HG03159 (cell line): ENCODE measurements around the gene GSK3B.
"Not testable (repeated sequence)": the region's sequence is repeated elsewhere in the genome, so short reads cannot be mapped to it uniquely, and the experiment has no call there.

ENCODE experiments used
- ATAC-seq: cut with Tn5 transposase; IDR thresholded peaks from one replicate; pipeline ENCODE4 v1.9.1; 2021; ENCODE audit warnings: mild to moderate bottlenecking, moderate library complexity; ENCODE audit not compliant: unreplicated experiment

The GSK3B gene

GRCh38 chr3:119888681-119889080 is 205.6 kb downstream of the GSK3B start:
- ATAC-seq: not testable (repeated sequence)

- ATAC-seq: no peak
Measured at GRCh38 chr3:119885746-119886530, 208.3 kb downstream of the GSK3B start.

GRCh38 chr3:119884161-119884557 is 210.1 kb downstream of the GSK3B start:
- no peak for ATAC-seq

GRCh38 chr3:119883461-119884160 is 210.6 kb downstream of the GSK3B start:
- no peak for ATAC-seq

GRCh38 chr3:119880966-119881365 is 213.3 kb downstream of the GSK3B start:
- no peak for ATAC-seq

- ATAC-seq: no peak
Measured at GRCh38 chr3:119873646-119874045, 220.6 kb downstream of the GSK3B start.

GRCh38 chr3:119872773-119873172 is 221.5 kb downstream of the GSK3B start:
- ATAC-seq: no peak

- no peak for ATAC-seq
Measured at GRCh38 chr3:119871571-119871970, 222.7 kb downstream of the GSK3B start.

GRCh38 chr3:119870512-119870911 is 223.7 kb downstream of the GSK3B start:
- ATAC-seq: no peak

GRCh38 chr3:119864476-119864875 is 229.8 kb downstream of the GSK3B start:
- no peak for ATAC-seq

GRCh38 chr3:119862616-119863015 is 231.6 kb downstream of the GSK3B start:
- ATAC-seq: no peak

- no peak for ATAC-seq
Measured at GRCh38 chr3:119861681-119862080, 232.6 kb downstream of the GSK3B start.

- no peak for ATAC-seq
Measured at GRCh38 chr3:119859728-119860127, 234.5 kb downstream of the GSK3B start.

GRCh38 chr3:119858957-119859356 is 235.3 kb downstream of the GSK3B start:
- no peak for ATAC-seq

- no peak for ATAC-seq
Measured at GRCh38 chr3:119856695-119857094, 237.6 kb downstream of the GSK3B start.

- no peak for ATAC-seq
Measured at GRCh38 chr3:119849126-119849525, 245.1 kb downstream of the GSK3B start.

GRCh38 chr3:119841808-119842471 is 252.3 kb downstream of the GSK3B start:
- ATAC-seq: no peak

GRCh38 chr3:119835556-119835955 is 258.7 kb downstream of the GSK3B start:
- ATAC-seq: no peak

GRCh38 chr3:119834754-119835370 is 259.4 kb downstream of the GSK3B start:
- ATAC-seq: no peak

- no peak for ATAC-seq
Measured at GRCh38 chr3:119831941-119832371, 262.3 kb downstream of the GSK3B start.

- ATAC-seq: no peak
Measured at GRCh38 chr3:119831022-119831421, 263.2 kb downstream of the GSK3B start.
